Caco-2 (cell line): ENCODE results near the gene MED14. TPM values are rescaled to one million over a fixed set of nuclear protein-coding genes. Genes with fewer than 3 reads are reported as not detected.

Source experiments
- BruUV-seq: library from RNA; stranded (reverse); fragments of 400-500 nt; replicated peaks from 2 replicates; lab custom pipeline; 2021; lab: Mats Ljungman, UMichigan
- CTCF ChIA-PET: fragments of 300-600 bp; sonication (Branson Sonifier 250); formaldehyde crosslinking; loops from one replicate; lab custom pipeline; 2022; ENCODE audit warnings: antibody characterized with exemption; lab: Charles Lee
- POLR2A ChIA-PET: fragments of 300-600 bp; sonication (Branson Sonifier 250); formaldehyde crosslinking; loops from one replicate; lab custom pipeline; 2022; ENCODE audit warnings: antibody characterized with exemption; lab: Charles Lee
- DNase-seq, 2 experiments: peaks; one replicate each; pipeline versions ENCODE4 v3.0.0 to v3.0.0-alpha.2; 2020 to 2022
- H3K27me3 ChIP-seq: replicated peaks from 2 replicates; pipeline ENCODE4 v1.6.0; 2011; ENCODE audit warnings: low read length; ENCODE audit not compliant: control insufficient read depth, insufficient read depth
- H3K36me3 ChIP-seq: 2 replicates; pipeline ENCODE4 v1.5.1; 2011; ENCODE audit warnings: low read length; ENCODE audit not compliant: control insufficient read depth, insufficient read depth
- H3K4me1 ChIP-seq: fragments of 250-450 bp; sonication (Bioruptor Pico); 2 replicates; pipeline ENCODE4 v1.5.1; 2020; ENCODE audit warnings: mild to moderate bottlenecking
- H3K4me3 ChIP-seq: 2 replicates; pipeline ENCODE4 v1.5.1; 2011; ENCODE audit warnings: low read depth, mild to moderate bottlenecking, control low read depth, low read length
- H3K9me3 ChIP-seq: fragments of 250-450 bp; sonication (Bioruptor Pico); 2 replicates; pipeline ENCODE4 v1.5.1; 2020; ENCODE audit warnings: mild to moderate bottlenecking, moderate library complexity
- H3K27ac Mint-ChIP-seq: one replicate; pipeline ENCODE4 v1.8.0; 2022; ENCODE audit warnings: mixed read lengths; ENCODE audit not compliant: unreplicated experiment
- H3K27me3 Mint-ChIP-seq: one replicate; pipeline ENCODE4 v1.8.0; 2022; ENCODE audit warnings: mixed read lengths; ENCODE audit not compliant: insufficient read depth, unreplicated experiment
- H3K36me3 Mint-ChIP-seq: one replicate; pipeline ENCODE4 v1.8.0; 2022; ENCODE audit warnings: mild to moderate bottlenecking, mixed read lengths; ENCODE audit not compliant: insufficient read depth, unreplicated experiment
- H3K4me1 Mint-ChIP-seq: one replicate; pipeline ENCODE4 v1.8.0; 2022; ENCODE audit warnings: low read depth, mixed read lengths; ENCODE audit not compliant: unreplicated experiment
- H3K4me3 Mint-ChIP-seq: one replicate; pipeline ENCODE4 v1.8.0; 2022; ENCODE audit warnings: mild to moderate bottlenecking, moderate library complexity, mixed read lengths; ENCODE audit not compliant: unreplicated experiment
- H3K9me3 Mint-ChIP-seq: one replicate; pipeline ENCODE4 v1.8.0; 2022; ENCODE audit warnings: mixed read lengths; ENCODE audit not compliant: unreplicated experiment
- intact Hi-C: fragments of 100-400 bp; cut with micrococcal nuclease; formaldehyde crosslinking; loops from one replicate; pipeline ENCODE4 v1.10.0; 2022; ENCODE audit not compliant: unreplicated experiment
- total RNA-seq: library from RNA; stranded (reverse); gene quantifications from 2 replicates; pipeline ENCODE4 v1.2.3, GENCODE V29; 2022
- TF ChIP-seq, protein P1 (sequence below), 2 experiments: fragments of 200-600 bp in 1 of 2; IDR thresholded peaks; 1 replicate in 1 of 2; 2 replicates in 1 of 2; pipeline versions ENCODE4 v1.5.1 to v1.8.0; 2011 to 2022; ENCODE audit warnings: antibody characterized with exemption in 1 of 2, control low read depth in 1 of 2, inconsistent platforms in 1 of 2, low read depth in 1 of 2, low read length in 1 of 2, mild to moderate bottlenecking in 1 of 2, moderate library complexity in 1 of 2; ENCODE audit not compliant: insufficient read depth in 1 of 2, severe bottlenecking in 1 of 2, unreplicated experiment in 1 of 2

The MED14 gene
- total RNA-seq, 1 experiment from 2014 or later = 42.6 TPM

DNA sequence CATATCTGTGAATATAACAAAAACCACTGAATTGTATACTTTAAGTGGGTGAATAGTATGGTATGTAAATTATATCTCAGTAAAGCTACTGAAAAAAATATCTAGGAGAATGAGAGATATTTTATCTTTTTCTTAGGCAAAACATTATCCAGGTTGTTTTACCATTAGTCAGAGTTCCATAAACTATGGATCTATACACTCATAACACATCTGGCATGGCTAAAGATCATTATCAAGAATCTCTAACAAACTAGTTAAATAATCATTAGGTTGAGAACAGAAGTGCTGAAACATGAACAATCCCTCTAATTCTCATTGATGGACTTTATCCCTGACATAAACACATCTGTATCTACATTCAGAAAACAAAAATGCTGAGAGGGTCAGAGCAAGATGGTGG is 15.6 kb downstream of the MED14 start:
- no peaks in the 10 kb centered on the region for H3K36me3 ChIP-seq
- Mint-ChIP-seq H3K4me1 (peaks cover 5% of the 10 kb centered on the region), H3K9me3 (no peaks in the 10 kb centered on the region), H3K36me3 (peaks cover 11% of the 10 kb centered on the region), H3K27me3 (no peaks in the 10 kb centered on the region), H3K4me3 (no peak overlapping the region), H3K27ac (no peak overlapping the region)
- ChIA-PET CTCF (no interaction called here), POLR2A (no interaction called here)
- H3K4me3 ChIP-seq = no peak overlapping the region
- H3K27me3 ChIP-seq = no peaks in the 10 kb centered on the region
- DNase-seq = no peak
- no peaks in the 10 kb centered on the region for H3K4me1 ChIP-seq
- intact Hi-C loops = no loop called here
- TF ChIP-seq, protein P1, sequence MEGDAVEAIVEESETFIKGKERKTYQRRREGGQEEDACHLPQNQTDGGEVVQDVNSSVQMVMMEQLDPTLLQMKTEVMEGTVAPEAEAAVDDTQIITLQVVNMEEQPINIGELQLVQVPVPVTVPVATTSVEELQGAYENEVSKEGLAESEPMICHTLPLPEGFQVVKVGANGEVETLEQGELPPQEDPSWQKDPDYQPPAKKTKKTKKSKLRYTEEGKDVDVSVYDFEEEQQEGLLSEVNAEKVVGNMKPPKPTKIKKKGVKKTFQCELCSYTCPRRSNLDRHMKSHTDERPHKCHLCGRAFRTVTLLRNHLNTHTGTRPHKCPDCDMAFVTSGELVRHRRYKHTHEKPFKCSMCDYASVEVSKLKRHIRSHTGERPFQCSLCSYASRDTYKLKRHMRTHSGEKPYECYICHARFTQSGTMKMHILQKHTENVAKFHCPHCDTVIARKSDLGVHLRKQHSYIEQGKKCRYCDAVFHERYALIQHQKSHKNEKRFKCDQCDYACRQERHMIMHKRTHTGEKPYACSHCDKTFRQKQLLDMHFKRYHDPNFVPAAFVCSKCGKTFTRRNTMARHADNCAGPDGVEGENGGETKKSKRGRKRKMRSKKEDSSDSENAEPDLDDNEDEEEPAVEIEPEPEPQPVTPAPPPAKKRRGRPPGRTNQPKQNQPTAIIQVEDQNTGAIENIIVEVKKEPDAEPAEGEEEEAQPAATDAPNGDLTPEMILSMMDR (IDR thresholded peaks at IDR 0.05; ENCODE audit: insufficient read depth in 1 of 2, low read depth in 1 of 2, low read length in 1 of 2, severe bottlenecking in 1 of 2, unreplicated experiment in 1 of 2) = no peak
- no TSS peak for BruUV-seq
- no peaks in the 10 kb centered on the region for H3K9me3 ChIP-seq

DNA sequence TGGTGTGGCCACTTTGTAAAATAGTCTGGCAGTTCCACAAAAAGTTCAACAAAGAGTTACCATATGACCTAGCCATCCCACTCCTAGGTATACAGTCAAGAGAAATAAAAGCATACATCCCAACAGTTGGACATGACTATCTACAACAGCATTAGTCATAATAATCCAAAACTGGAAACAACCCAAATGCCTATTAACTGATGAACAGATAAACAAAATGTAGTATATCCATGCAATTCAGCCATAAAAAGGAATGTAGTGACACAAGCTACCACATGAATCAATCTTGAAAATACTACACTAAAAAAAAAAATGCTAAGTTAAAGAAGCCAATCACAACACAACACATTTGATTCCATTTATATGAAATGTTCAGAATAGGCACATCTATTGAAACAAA is 16.1 kb downstream of the MED14 start:
- no peaks in the 10 kb centered on the region for H3K27me3 ChIP-seq
- TF ChIP-seq, protein P1 (IDR thresholded peaks at IDR 0.05; ENCODE audit: insufficient read depth in 1 of 2, low read depth in 1 of 2, low read length in 1 of 2, severe bottlenecking in 1 of 2, unreplicated experiment in 1 of 2) = no peak
- intact Hi-C loops = no loop called here
- no peaks in the 10 kb centered on the region for H3K9me3 ChIP-seq
- POLR2A ChIA-PET = no interaction called here
- Mint-ChIP-seq H3K4me3 (no peak overlapping the region), H3K27ac (no peak overlapping the region), H3K27me3 (no peaks in the 10 kb centered on the region), H3K4me1 (peaks cover 5% of the 10 kb centered on the region), H3K9me3 (no peaks in the 10 kb centered on the region), H3K36me3 (peaks cover 13% of the 10 kb centered on the region)
- H3K36me3 ChIP-seq = no peaks in the 10 kb centered on the region
- H3K4me1 ChIP-seq = no peaks in the 10 kb centered on the region
- no peak overlapping the region for H3K4me3 ChIP-seq
- no TSS peak for BruUV-seq
- CTCF ChIA-PET = no interaction called here
- DNase-seq = no peak

GRCh38 chrX:40709395-40709794 is 25.9 kb downstream of the MED14 start:
- BruUV-seq = no TSS peak
- intact Hi-C loops = no loop called here

More at GRCh38 chrX:40709395-40709794, 25.9 kb downstream of the MED14 start:
- Histone ChIP-seq H3K27me3 (no peaks in the 10 kb centered on the region), H3K4me3 (no peak overlapping the region), H3K36me3 (no peaks in the 10 kb centered on the region), H3K9me3 (no peaks in the 10 kb centered on the region), H3K4me1 (no peaks in the 10 kb centered on the region)
- POLR2A ChIA-PET = no interaction called here
- H3K36me3 Mint-ChIP-seq = peaks cover 31% of the 10 kb centered on the region
- DNase-seq = no peak
- no peaks in the 10 kb centered on the region for H3K27me3 Mint-ChIP-seq
- H3K27ac Mint-ChIP-seq = no peak overlapping the region
- H3K9me3 Mint-ChIP-seq = no peaks in the 10 kb centered on the region
- H3K4me3 Mint-ChIP-seq = no peak overlapping the region
- TF ChIP-seq, protein P1 (IDR thresholded peaks at IDR 0.05; ENCODE audit: insufficient read depth in 1 of 2, low read depth in 1 of 2, low read length in 1 of 2, severe bottlenecking in 1 of 2, unreplicated experiment in 1 of 2) = no peak
- no peaks in the 10 kb centered on the region for H3K4me1 Mint-ChIP-seq
- CTCF ChIA-PET = no interaction called here
